ENCODE measurements around the gene MAPK4.

Gene MAPK4

GRCh38 chr18:50707855-50708469 lies 148.1 kb downstream of the MAPK4 start:
- DNase-seq (ENCODE audit: extremely low spot score, insufficient read length, low read depth) (no peak), FAIRE-seq (no peak)

GRCh38 chr18:50709193-50709592 lies 149.3 kb downstream of the MAPK4 start:
- FAIRE-seq: no peak
- no peak for DNase-seq (ENCODE audit: extremely low spot score, insufficient read length, low read depth)

DNA sequence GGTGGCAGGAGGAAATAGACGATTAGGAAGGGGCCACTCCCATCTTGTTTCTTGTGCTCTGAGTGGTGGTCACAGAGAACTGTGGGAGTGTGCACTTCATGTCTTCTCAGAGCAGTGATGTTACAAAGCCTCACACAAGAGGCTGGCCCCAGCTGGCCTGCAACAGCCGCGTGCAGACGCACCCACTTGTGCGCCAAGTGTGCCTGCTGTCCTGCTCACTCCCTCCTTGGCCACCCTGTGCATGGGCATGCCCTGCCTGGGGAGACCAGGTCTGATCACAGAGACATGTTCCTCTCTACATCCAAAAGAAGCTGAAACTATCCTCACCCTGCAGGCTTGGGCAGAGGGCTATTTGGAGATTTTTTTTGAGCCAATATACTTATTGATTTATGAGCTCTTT lies 151.5 kb downstream of the MAPK4 start:
- FAIRE-seq (no peak), DNase-seq (ENCODE audit: extremely low spot score, insufficient read length, low read depth) (no peak)

DNA sequence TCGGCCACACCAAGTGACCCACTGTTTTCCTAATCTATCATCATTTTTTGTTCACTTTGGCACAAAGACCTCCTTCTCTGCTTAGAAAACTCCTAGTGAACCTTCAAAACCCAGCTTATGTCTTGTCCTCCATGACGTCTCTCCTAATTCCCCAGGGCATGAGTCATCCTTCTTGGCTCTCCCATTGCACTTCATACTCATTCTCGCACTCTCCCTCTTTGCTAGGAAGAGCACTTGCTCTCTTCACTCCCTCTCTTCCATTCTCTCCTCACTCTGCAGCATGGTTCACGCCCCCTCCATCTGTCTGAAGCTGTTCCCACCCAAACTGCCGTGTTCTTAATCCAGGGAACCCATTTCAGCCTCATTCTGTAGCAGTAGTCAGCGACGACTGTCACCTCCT lies 156.0 kb downstream of the MAPK4 start:
- DNase-seq (ENCODE audit: extremely low spot score, insufficient read length, low read depth): no peak
- no peak for FAIRE-seq

DNA sequence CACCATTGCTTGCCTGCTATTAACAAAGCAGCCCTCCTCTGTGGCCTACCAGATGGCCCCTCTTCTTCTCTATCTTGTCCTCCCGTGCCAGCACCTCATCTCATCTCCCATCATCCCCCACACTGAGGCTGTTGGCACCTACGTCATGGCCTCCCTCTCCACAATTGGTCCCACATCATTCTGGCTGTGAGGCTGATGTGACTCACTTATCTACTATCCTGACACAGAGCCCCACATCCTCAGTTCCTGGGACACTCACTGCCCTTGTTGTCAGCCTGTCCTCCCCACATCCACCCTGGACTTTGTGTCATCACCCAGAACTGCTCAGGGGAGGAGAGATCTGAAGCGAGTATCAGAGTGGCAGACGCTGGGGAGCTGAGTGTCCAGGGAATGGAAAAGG lies 157.0 kb downstream of the MAPK4 start:
- FAIRE-seq (no peak), DNase-seq (ENCODE audit: extremely low spot score, insufficient read length, low read depth) (no peak)

DNA sequence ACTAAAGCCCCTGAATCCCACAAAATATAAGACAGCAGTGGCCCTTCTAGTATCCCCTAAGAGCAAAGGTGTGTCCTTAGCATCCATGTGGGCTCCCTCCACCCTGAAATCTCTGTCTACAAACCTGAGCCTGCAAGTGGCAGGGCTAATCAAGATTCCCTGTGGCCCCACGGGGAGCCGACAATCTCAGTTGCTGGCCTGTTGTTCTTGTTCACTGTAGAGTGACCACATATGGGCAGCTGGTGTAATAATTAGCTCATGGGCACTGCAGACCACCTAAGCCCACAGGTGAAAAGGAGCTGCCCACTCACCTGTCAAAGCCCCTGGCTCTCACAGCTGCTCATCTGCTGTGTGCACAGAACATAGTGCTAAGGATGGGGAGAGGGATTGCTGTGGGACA lies 157.7 kb downstream of the MAPK4 start:
- DNase-seq (ENCODE audit: extremely low spot score, insufficient read length, low read depth) (no peak), FAIRE-seq (no peak)

GRCh38 chr18:50719471-50720324 lies 159.8 kb downstream of the MAPK4 start:
- FAIRE-seq: no peak
- DNase-seq (ENCODE audit: extremely low spot score, insufficient read length, low read depth): no peak

DNA sequence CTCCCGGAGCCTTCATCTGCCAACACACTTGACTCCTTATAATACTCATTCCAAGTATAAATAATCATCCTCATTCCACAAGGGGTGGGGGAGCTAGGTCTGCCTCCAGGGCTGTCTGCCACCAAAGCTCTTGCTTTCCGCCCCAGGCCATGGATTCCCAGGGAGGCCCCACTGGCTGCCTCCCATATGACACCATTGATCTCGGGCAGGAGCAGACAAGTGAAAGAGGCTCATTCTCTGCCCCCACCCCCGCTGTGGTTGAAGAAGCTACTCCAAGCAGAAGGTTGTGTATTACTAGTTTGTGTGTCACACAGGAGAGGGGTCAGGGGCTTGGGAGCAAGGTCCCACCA lies 160.4 kb downstream of the MAPK4 start:
- FAIRE-seq (no peak), DNase-seq (ENCODE audit: extremely low spot score, insufficient read length, low read depth) (no peak)

GRCh38 chr18:50721006-50721405 lies 161.1 kb downstream of the MAPK4 start:
- DNase-seq (ENCODE audit: extremely low spot score, insufficient read length, low read depth) (no peak), FAIRE-seq (no peak)

- FAIRE-seq (no peak), DNase-seq (ENCODE audit: extremely low spot score, insufficient read length, low read depth) (no peak)
Observed at GRCh38 chr18:50721451-50722120, 161.7 kb downstream of the MAPK4 start.

GRCh38 chr18:50722311-50722710 lies 162.4 kb downstream of the MAPK4 start:
- DNase-seq (ENCODE audit: extremely low spot score, insufficient read length, low read depth): no peak
- FAIRE-seq: no peak

GRCh38 chr18:50724751-50725151 lies 164.9 kb downstream of the MAPK4 start:
- DNase-seq (ENCODE audit: extremely low spot score, insufficient read length, low read depth): no peak
- no peak for FAIRE-seq

DNA sequence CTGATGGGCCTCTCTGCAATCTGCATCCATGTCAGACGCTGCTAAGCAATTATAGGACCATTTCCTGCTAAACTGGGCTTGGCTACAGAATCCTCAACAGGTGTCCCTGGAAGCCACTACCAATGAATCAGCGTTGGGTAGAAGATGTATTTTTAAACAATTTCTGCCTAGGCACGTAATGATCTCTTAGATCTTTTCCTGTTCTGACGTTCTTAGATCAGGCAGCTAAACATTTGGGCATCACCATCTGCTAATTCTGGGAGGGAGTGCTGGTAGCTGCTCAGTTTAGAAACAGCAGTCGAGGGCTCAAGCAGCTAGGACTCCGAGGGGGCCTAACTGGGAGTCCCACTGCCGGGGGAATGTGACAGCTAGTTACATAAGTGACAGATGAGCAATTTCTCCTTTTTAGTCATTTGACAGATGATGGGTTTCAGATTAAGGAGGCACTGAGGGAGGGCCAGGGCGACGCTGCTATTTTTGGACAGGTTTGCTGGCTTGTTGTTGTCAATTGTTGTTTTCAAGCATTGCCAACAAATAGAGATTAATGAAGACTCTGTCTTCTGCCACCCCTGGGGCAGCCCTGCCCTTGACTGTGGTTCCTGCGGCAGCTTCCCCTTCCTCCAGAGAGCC lies 167.2 kb downstream of the MAPK4 start:
- FAIRE-seq (peak; percentile 56), DNase-seq (ENCODE audit: extremely low spot score, insufficient read length, low read depth) (peak; percentile 36)

DNA sequence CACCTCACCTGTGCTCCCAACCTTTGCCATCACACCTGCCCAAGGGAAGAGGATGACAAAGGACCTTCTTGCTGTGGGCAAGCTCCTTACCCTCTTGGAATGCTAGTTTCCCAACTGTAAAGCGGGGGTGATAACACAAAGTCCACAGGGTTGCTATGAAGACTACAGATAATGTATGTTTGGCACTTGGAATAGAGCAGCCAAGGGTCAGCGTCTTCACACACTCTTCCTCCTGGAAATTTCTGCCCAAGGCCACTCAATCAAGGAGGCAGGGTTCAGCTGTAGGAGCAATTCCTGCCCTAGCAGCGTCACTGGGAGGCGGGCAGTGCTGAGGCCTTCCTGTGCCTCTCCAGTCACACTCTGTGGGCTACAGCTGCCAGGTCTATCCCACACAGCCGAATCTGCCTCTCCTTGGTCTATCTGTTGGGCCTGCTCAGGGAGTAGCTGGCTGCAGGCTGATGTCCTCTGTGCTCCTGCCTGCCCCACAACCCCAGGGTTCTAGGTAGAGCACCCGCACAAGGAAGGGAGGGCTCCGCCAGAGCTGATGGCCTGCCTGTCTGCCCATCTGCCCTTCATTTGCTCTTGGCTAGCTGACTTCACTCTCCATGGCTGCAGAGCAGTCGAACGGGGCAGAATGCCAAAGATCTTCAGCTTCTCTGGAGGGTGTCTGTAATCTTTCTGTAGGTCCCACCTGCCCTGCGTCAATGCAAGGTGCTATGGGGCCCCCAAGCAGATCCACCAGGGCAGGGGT lies 168.0 kb downstream of the MAPK4 start:
- no peak for FAIRE-seq
- no peak for DNase-seq (ENCODE audit: extremely low spot score, insufficient read length, low read depth)

GRCh38 chr18:50729376-50729775 lies 169.5 kb downstream of the MAPK4 start:
- DNase-seq (ENCODE audit: extremely low spot score, insufficient read length, low read depth) (no peak), FAIRE-seq (no peak)

GRCh38 chr18:50729986-50730385 lies 170.1 kb downstream of the MAPK4 start:
- DNase-seq (ENCODE audit: extremely low spot score, insufficient read length, low read depth) (no peak), FAIRE-seq (no peak)

GRCh38 chr18:50734342-50734741 lies 174.5 kb downstream of the MAPK4 start:
- FAIRE-seq (no peak), DNase-seq (ENCODE audit: extremely low spot score, insufficient read length, low read depth) (no peak)

DNA sequence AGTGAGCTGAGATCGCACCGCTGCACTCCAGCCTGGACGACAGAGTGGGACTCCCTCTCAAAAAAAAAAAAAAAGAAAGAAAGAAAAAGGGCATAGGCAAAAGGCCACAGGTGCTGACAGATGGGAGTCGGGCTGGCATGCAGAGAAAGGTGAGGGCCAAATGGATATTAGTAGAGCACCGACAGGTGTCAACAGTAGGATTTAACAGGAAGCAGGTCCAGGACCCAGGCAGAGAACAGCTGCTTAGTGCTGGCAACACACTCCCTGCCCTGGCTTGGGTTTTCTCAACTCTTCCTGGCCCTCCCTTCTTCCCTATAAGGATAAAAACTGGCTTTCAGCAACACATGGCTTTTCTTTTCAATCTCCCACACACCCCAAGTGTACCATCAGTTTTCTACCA lies 175.0 kb downstream of the MAPK4 start:
- FAIRE-seq (no peak), DNase-seq (ENCODE audit: extremely low spot score, insufficient read length, low read depth) (no peak)

DNA sequence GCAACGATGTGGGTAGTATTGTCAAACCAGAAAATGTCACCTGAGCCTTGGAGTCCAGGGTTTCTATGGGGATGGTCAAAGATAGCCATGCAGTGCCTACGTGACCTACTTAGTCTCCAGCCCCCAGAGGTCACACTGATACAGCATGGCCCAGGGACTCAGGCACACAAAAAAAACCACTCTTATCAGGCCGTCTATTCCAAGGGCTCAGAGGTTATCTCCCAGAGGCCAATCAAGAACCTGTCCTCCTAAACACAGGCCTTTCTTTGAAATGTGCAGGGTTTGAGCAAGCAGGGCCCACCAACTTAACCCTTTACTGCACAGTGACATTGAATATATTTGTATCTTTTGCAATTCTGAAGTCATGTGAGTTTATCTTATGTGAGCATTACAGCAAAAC lies 177.2 kb downstream of the MAPK4 start:
- no peak for FAIRE-seq
- DNase-seq (ENCODE audit: extremely low spot score, insufficient read length, low read depth): no peak

- FAIRE-seq: no peak
- DNase-seq (ENCODE audit: extremely low spot score, insufficient read length, low read depth): no peak
Observed at GRCh38 chr18:50738098-50738757, 178.3 kb downstream of the MAPK4 start.
